Measurements from ENCODE around the gene PARVA.

PARVA gene

GRCh38 chr11:12382451-12382850 is 5.1 kb downstream of the PARVA start:
- Histone ChIP-seq H3K36me3 (replicated peaks) (no peaks in the 10 kb centered on the region), H3K27ac (no peak overlapping the region), H3K27me3 (replicated peaks) (no peaks in the 10 kb centered on the region), H3K4me3 (ENCODE audit: low read depth, low read length) (no peak overlapping the region)
- TF ChIP-seq CTCF (IDR thresholded peaks at IDR 0.05; ENCODE audit: low read depth, low read length, missing control alignments): no peak
- no peak for DNase-seq
- in situ Hi-C loops (cut with HindIII; ENCODE audit: low pct_ligation_motif_present, low sequenced_read_pairs): no loop called here

- TF ChIP-seq CTCF (IDR thresholded peaks at IDR 0.05; ENCODE audit: low read depth, low read length, missing control alignments): no peak
- Histone ChIP-seq H3K4me3 (ENCODE audit: low read depth, low read length) (no peak overlapping the region), H3K27ac (no peak overlapping the region), H3K27me3 (replicated peaks) (no peaks in the 10 kb centered on the region), H3K36me3 (replicated peaks) (no peaks in the 10 kb centered on the region)
- no peak for DNase-seq
- in situ Hi-C loops (cut with HindIII; ENCODE audit: low pct_ligation_motif_present, low sequenced_read_pairs): no loop called here
Observed at GRCh38 chr11:12386309-12386708, 8.9 kb downstream of the PARVA start.

DNA sequence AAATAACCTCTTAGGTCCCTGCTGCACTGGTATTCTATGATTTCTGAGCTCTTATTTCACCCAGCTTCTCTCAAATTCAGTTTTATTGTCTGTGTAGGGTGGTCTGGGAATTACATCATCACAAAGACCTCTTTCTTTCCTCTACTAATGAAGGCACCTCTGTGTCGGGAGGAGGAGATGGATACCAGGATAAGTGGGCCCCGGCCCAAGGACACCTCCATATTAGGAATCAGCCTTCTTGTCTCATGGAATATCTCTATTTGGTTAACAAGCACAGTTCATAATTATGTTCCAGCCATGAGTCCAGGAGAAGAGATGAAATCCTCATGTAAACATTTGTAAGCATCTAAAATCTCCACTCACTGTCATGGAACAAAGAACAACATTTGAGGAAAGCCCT is 9.4 kb downstream of the PARVA start:
- no peak for DNase-seq
- Histone ChIP-seq H3K27me3 (replicated peaks) (no peaks in the 10 kb centered on the region), H3K36me3 (replicated peaks) (no peaks in the 10 kb centered on the region), H3K27ac (no peak overlapping the region), H3K4me3 (ENCODE audit: low read depth, low read length) (no peak overlapping the region)
- in situ Hi-C loops (cut with HindIII; ENCODE audit: low pct_ligation_motif_present, low sequenced_read_pairs): no loop called here
- no peak for TF ChIP-seq CTCF (IDR thresholded peaks at IDR 0.05; ENCODE audit: low read depth, low read length, missing control alignments)

DNA sequence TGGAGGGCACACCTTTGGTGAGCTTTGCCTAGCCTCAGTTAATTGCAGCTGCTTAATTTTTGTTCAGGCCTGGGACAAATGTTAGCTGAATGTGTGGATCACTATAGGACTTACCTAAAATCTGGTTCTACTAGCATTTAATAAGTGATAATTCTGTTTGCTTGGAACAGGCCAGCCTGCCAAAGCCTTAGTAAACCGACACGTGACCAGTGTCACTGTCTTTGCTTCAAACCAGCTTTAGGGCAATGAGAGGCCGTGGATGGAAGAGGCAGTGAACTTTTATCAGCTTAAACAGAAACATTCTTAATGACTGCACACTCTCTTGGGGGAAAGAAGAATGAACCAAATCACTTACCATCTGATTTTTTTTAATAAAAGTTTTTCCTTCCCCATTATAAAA is 10.8 kb downstream of the PARVA start:
- no peak overlapping the region for H3K4me3 ChIP-seq (ENCODE audit: low read depth, low read length)
- TF ChIP-seq CTCF (IDR thresholded peaks at IDR 0.05; ENCODE audit: low read depth, low read length, missing control alignments): no peak
- in situ Hi-C loops (cut with HindIII; ENCODE audit: low pct_ligation_motif_present, low sequenced_read_pairs): no loop called here
- H3K36me3 ChIP-seq (replicated peaks): no peaks in the 10 kb centered on the region
- H3K27me3 ChIP-seq (replicated peaks): no peaks in the 10 kb centered on the region
- DNase-seq: no peak
- no peak overlapping the region for H3K27ac ChIP-seq

DNA sequence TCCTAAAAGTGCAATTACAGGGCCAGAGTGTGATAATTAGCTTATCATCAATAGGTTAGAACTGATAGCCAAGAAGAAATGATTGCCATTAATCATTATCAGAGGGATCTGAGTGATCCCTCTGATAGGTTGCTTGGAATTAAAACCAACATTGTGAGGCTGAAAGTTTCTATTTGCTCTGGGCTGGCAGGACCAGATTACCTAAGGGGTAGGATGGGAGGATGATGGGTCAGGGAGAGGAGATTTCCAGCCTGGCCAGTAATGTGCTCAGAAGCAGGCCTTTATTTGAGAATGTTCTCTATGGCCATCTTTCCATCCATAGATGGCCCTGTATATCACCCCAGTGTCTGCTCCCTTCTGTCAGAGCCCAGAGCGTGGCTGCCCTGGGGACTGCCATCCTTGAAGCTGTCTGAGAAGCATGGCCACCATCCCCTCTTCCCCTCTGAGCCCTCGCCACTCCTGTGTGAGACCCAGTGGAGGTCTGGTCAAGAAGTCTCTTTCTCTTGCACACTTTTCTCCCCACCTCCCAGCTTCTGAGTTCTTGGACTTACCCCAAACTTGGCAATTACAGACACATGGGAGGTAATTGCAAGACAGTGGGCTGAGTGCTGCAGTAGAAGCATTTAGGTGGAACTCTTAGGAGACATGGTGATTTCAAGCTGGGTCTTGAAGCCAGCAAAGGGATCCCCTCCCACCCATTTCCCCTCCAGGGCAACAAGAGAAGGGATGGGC is 11.7 kb downstream of the PARVA start:
- in situ Hi-C loops (cut with HindIII; ENCODE audit: low pct_ligation_motif_present, low sequenced_read_pairs): no loop called here
- no peak overlapping the region for H3K27ac ChIP-seq
- H3K4me3 ChIP-seq (ENCODE audit: low read depth, low read length): no peak overlapping the region
- DNase-seq: no peak
- no peaks in the 10 kb centered on the region for H3K36me3 ChIP-seq (replicated peaks)
- no peaks in the 10 kb centered on the region for H3K27me3 ChIP-seq (replicated peaks)
- no peak for TF ChIP-seq CTCF (IDR thresholded peaks at IDR 0.05; ENCODE audit: low read depth, low read length, missing control alignments)

Measured in brain microvascular endothelial cell (primary cell).